B cell (primary cell): ENCODE data around the gene MFSD12. TPM values are rescaled to one million over a fixed set of nuclear protein-coding genes. Genes with fewer than 3 reads are reported as not detected.

ENCODE experiments used
- ATAC-seq: fragments of 200-7000 bp; cut with Tn5 transposase; one replicate; pipeline ENCODE4 v1.10.0; 2021; ENCODE audit warnings: low read depth, mild to moderate bottlenecking, moderate number of reproducible peaks, moderate library complexity
- CTCF ChIA-PET: fragments of 350-600 bp; sonication (Branson Sonifier 250); formaldehyde crosslinking; loops from one replicate; lab custom pipeline; 2021; ENCODE audit warnings: antibody characterized with exemption, inconsistent platforms; lab: Charles Lee
- POLR2A ChIA-PET: fragments of 350-600 bp; sonication (Branson Sonifier 250); formaldehyde crosslinking; loops from one replicate; lab custom pipeline; 2021; ENCODE audit warnings: antibody characterized with exemption; lab: Charles Lee
- DNase-seq: peaks from one replicate; pipeline ENCODE4 v3.0.0; 2013
- H2AFZ ChIP-seq: 2 replicates; pipeline ENCODE4 v1.6.1; 2012; ENCODE audit warnings: mild to moderate bottlenecking, low read depth, low read length; ENCODE audit not compliant: insufficient read depth, poor library complexity, severe bottlenecking
- H3K27ac ChIP-seq, 2 donors: 1 replicate in 1 of 2; 2 replicates in 1 of 2; pipeline ENCODE4 v1.5.1; 2012 to 2013; ENCODE audit warnings: low read length in 2 of 2, mild to moderate bottlenecking in 2 of 2, moderate library complexity in 1 of 2
- H3K27me3 ChIP-seq, 4 experiments: fragments of 200-600 bp in 1 of 4; sonication (generic) in 1 of 4; replicated peaks in 1 of 4; 1 replicate in 2 of 4; 2 replicates in 2 of 4; pipeline versions ENCODE4 v1.6.1 to v1.7.0; 2013 to 2016; ENCODE audit warnings: low read length in 3 of 4, mild to moderate bottlenecking in 2 of 4, mixed read lengths in 1 of 4, moderate library complexity in 1 of 4; ENCODE audit not compliant: insufficient read depth in 4 of 4, control insufficient read depth in 3 of 4; ENCODE audit errors: control extremely low read depth in 1 of 4
- H3K36me3 ChIP-seq, 2 experiments: replicated peaks in 1 of 2; 1 replicate in 1 of 2; 2 replicates in 1 of 2; pipeline versions ENCODE4 v1.6.1 to v1.7.1; 2013; ENCODE audit warnings: low read length in 1 of 2; ENCODE audit not compliant: insufficient read depth in 2 of 2, control insufficient read depth in 1 of 2; ENCODE audit errors: control extremely low read depth in 1 of 2, extremely low read depth in 1 of 2
- H3K4me1 ChIP-seq, 2 donors: fragments of 200-600 bp in 1 of 2; sonication (generic) in 1 of 2; 1 replicate in 1 of 2; 2 replicates in 1 of 2; pipeline versions ENCODE4 v1.5.1 to v1.6.1; 2013 to 2017; ENCODE audit warnings: low read length in 2 of 2; ENCODE audit not compliant: control insufficient read depth in 2 of 2, insufficient read depth in 2 of 2
- H3K4me2 ChIP-seq: replicated peaks from 2 replicates; pipeline ENCODE3; 2012; ENCODE audit warnings: mild to moderate bottlenecking, low read depth, low read length; ENCODE audit not compliant: poor library complexity, severe bottlenecking
- H3K4me3 ChIP-seq, 5 experiments: fragments of 200-600 bp in 1 of 5; sonication (generic) in 1 of 5; 1 replicate in 3 of 5; 2 replicates in 2 of 5; pipeline versions ENCODE4 v1.5.1 to v1.7.0; 2011 to 2016; ENCODE audit warnings: low read length in 4 of 5, mild to moderate bottlenecking in 4 of 5, low read depth in 2 of 5, control low read depth in 1 of 5, moderate library complexity in 1 of 5; ENCODE audit not compliant: insufficient read depth in 1 of 5; ENCODE audit errors: control extremely low read depth in 1 of 5, extremely low read depth in 1 of 5
- H3K79me2 ChIP-seq: fragments of 200-600 bp; sonication (generic); one replicate; pipeline ENCODE4 v1.6.0; 2016; ENCODE audit warnings: low read length; ENCODE audit not compliant: control insufficient read depth, insufficient read depth
- H3K9ac ChIP-seq: fragments of 200-600 bp; sonication (generic); 2 replicates; pipeline ENCODE4 v1.6.1; 2017; ENCODE audit warnings: mild to moderate bottlenecking, low read length, moderate library complexity
- H3K9me3 ChIP-seq, 3 donors: one replicate each; pipeline versions ENCODE4 v1.6.1 to v1.7.1; 2013; ENCODE audit warnings: low read length in 2 of 3; ENCODE audit not compliant: control insufficient read depth in 2 of 3, insufficient read depth in 1 of 3; ENCODE audit errors: control extremely low read depth in 1 of 3
- H4K20me1 ChIP-seq: 2 replicates; pipeline ENCODE4 v1.6.0; 2012; ENCODE audit warnings: mild to moderate bottlenecking, low read length; ENCODE audit not compliant: insufficient read depth, control insufficient read depth, poor library complexity, severe bottlenecking
- H3K27ac Mint-ChIP-seq: one replicate; pipeline ENCODE4 v1.8.0; 2021; ENCODE audit warnings: mixed read lengths
- H3K27me3 Mint-ChIP-seq: one replicate; pipeline ENCODE4 v1.8.0; 2021; ENCODE audit warnings: mixed read lengths
- H3K4me1 Mint-ChIP-seq: one replicate; pipeline ENCODE4 v1.8.0; 2021; ENCODE audit warnings: mixed read lengths
- H3K4me3 Mint-ChIP-seq: one replicate; pipeline ENCODE4 v1.8.0; 2021; ENCODE audit warnings: mixed read lengths
- H3K9me3 Mint-ChIP-seq: one replicate; pipeline ENCODE4 v1.8.0; 2022; ENCODE audit warnings: mixed read lengths; ENCODE audit not compliant: insufficient read depth
- CTCF ChIP-seq: fragments of 200-600 bp; IDR thresholded peaks from one replicate; pipeline ENCODE4 v1.8.0; 2022; ENCODE audit warnings: antibody characterized with exemption, mild to moderate bottlenecking
- EZH2 ChIP-seq: IDR thresholded peaks from 2 replicates; pipeline ENCODE4 v1.6.1; 2012; ENCODE audit warnings: borderline replicate concordance, low read depth, mild to moderate bottlenecking, moderate library complexity, low read length; ENCODE audit not compliant: insufficient read depth, poor library complexity, severe bottlenecking
- WGBS: methylation state at CpG from one replicate; pipeline ENCODE4 v1.1.5; 2013; ENCODE audit warnings: missing lambda C conversion rate; ENCODE audit not compliant: insufficient coverage; 5-methylcytosine and 5-hydroxymethylcytosine counted together
- intact Hi-C: fragments of 100-400 bp; cut with micrococcal nuclease; formaldehyde crosslinking; loops from one replicate; pipeline ENCODE4 v1.10.0; 2022
- polyA plus RNA-seq: library from polyadenylated mRNA; depleted of rRNA; stranded (reverse); fragments of >200 nt; gene quantifications from 2 replicates; pipeline ENCODE4 v1.2.3, GENCODE V29; 2012
- total RNA-seq, 2 donors: library from RNA; stranded (reverse); fragments of 120-200 nt in 1 of 2; gene quantifications; 1 replicate in 1 of 2; 2 replicates in 1 of 2; pipeline versions ENCODE4 v1.2.3 to v1.2.4, GENCODE V29; 2013 to 2022

Gene MFSD12
- total and polyA plus RNA-seq, 2 donors (not counting 1 experiment from before 2014, with no cell fraction given): 100 to 154 TPM

GRCh38 chr19:3538965-3539755 is 18.2 kb downstream of the MFSD12 start, which contains the start of gene TEKTIP1:
TEKTIP1 (plus strand) TSS chr19:3539174; CDS start chr19:3539178, 4 bp downstream.
- no peak for ATAC-seq
- DNase-seq: no peak
- Histone ChIP-seq H3K9ac (no peak within 1 kb of the TSS), H4K20me1 (peaks cover 19% of the 10 kb centered on the region), H3K4me2 (no peak within 1 kb of the TSS), H3K4me3 (no peak within 1 kb of the TSS), H3K79me2 (no peaks in the 10 kb centered on the region), H3K36me3 (peaks cover 0 to 17% of the 10 kb centered on the region in 2 experiments), H3K9me3 (peaks cover 0 to 8% (median 0%) of the 10 kb centered on the region in 3 donors), H3K27me3 (no peaks in the 10 kb centered on the region), H2AFZ (no peak within 1 kb of the TSS), H3K4me1 (no peaks in the 10 kb centered on the region), H3K27ac (no peak within 1 kb of the TSS)
- Mint-ChIP-seq H3K27me3 (no peaks in the 10 kb centered on the region), H3K9me3 (no peaks in the 10 kb centered on the region), H3K4me1 (no peaks in the 10 kb centered on the region), H3K27ac (no peak within 1 kb of the TSS), H3K4me3 (no peak within 1 kb of the TSS)
- ChIA-PET POLR2A (no interaction called here), CTCF (interaction anchor here (1.5 kb wide), 1 partner anchor 12 kb away, joined by 4 read pairs; no protein-coding TSS in a partner anchor)
- TF ChIP-seq CTCF (no peak), EZH2 (no peak)
- 88% methylated on average over 25 of the region's 28 CpGs for WGBS
- intact Hi-C loops: no loop called here
